C4-2B (cell line): ENCODE results near the gene GPR45.

Source experiments
- H3K27ac ChIP-seq: fragments of 450-650 bp; 2 replicates; pipeline ENCODE4 v1.5.1; 2017
- CTCF ChIP-seq: fragments of 450-650 bp; conservative IDR thresholded peaks from 2 replicates; pipeline ENCODE4 v1.5.1; 2017; ENCODE audit warnings: mild to moderate bottlenecking
- ZFX ChIP-seq: fragments of 450-650 bp; IDR thresholded peaks from 2 replicates; pipeline ENCODE4 v1.6.1; 2017

The GPR45 gene

GRCh38 chr2:105271393-105272045 lies 30.0 kb downstream of the GPR45 start:
- no peak overlapping the region for H3K27ac ChIP-seq
- TF ChIP-seq CTCF (no peak), ZFX (no peak)

- no peak overlapping the region for H3K27ac ChIP-seq
- TF ChIP-seq CTCF, result no peak
- TF ChIP-seq ZFX, result no peak
These were observed 30.6 kb downstream of the GPR45 start for GRCh38 chr2:105272176-105272575.

- TF ChIP-seq ZFX (no peak), CTCF (no peak)
- H3K27ac ChIP-seq, result no peak overlapping the region
These were observed 32.5 kb downstream of the GPR45 start for GRCh38 chr2:105274046-105274445.

GRCh38 chr2:105278654-105279053 lies 37.1 kb downstream of the GPR45 start:
- TF ChIP-seq CTCF (no peak), ZFX (no peak)
- no peak overlapping the region for H3K27ac ChIP-seq

- TF ChIP-seq CTCF (no peak), ZFX (no peak)
- H3K27ac ChIP-seq, result no peak overlapping the region
These were observed 37.6 kb downstream of the GPR45 start for GRCh38 chr2:105279126-105279525.

- H3K27ac ChIP-seq, result no peak overlapping the region
- no peak for TF ChIP-seq CTCF
- TF ChIP-seq ZFX, result no peak
These were observed 38.7 kb downstream of the GPR45 start for GRCh38 chr2:105280281-105280680.

GRCh38 chr2:105283532-105283931 lies 42.0 kb downstream of the GPR45 start:
- H3K27ac ChIP-seq, result no peak overlapping the region
- TF ChIP-seq CTCF, result no peak
- TF ChIP-seq ZFX, result no peak
